Activated T-helper 1 cell treated with anti-CD3 and anti-CD28 coated beads, Interleukin-2, amount 50 U/mL, for 16 hours (primary cell): ENCODE measurements around the gene FBXO5.

ENCODE experiments used
- DNase-seq, 2 donors: peaks; one replicate each; pipeline ENCODE4 v3.0.0-alpha.2; 2020; ENCODE audit warnings: low read depth in 1 of 2, low spot score in 1 of 2

The FBXO5 gene

DNA sequence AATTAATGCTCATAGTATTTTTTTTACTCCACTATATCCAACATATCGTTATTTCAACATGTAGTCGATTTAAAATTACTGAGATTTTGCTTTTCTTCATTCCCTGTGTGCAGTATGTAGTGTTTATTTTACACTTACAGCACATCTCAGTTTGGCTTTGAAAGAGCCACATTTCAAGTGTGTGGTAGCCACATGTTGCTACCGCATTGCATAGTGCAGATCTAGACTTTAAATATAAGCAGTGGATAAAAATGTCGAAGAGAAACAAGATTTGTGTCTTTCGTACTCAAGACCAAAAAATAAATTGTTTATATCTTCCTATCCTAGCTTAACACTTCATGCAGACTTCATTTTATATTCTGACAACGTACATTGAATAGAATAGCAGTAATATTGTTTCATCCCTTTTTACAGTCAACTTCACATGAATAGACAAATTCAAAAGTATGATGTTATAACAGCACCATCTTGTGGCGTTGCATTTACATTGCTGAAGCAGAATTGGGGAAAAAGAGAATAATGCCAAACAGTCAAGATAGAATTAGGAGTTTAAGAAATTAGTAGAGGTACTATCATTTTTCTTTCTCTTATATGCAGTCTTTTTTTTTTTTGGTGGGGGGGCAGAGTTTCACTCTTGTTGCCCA is 29.9 kb downstream of the FBXO5 start:
- DNase-seq = no peak

GRCh38 chr6:152952045-152952444 is 30.8 kb downstream of the FBXO5 start:
- no peak for DNase-seq

DNA sequence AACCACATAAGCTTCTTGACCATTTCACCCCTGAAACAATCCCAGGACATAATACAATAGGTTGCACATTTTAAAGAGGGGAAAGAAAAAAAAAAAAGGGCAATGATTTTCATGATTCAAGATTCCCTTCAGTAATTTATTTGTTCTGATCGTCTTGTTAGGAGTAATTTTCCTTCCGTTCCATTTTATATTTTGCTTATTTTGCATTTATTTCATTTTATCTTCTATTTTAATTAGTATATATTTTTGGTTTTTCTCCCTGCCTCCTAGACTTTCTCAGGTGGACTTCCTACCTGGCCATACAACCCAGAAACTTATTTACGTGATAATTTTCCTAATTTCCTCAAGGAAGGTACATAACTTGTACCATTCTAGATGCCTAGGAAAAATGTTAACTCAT is 32.6 kb downstream of the FBXO5 start:
- no peak for DNase-seq

GRCh38 chr6:152948150-152948768 is 34.6 kb downstream of the FBXO5 start:
- DNase-seq = no peak

DNA sequence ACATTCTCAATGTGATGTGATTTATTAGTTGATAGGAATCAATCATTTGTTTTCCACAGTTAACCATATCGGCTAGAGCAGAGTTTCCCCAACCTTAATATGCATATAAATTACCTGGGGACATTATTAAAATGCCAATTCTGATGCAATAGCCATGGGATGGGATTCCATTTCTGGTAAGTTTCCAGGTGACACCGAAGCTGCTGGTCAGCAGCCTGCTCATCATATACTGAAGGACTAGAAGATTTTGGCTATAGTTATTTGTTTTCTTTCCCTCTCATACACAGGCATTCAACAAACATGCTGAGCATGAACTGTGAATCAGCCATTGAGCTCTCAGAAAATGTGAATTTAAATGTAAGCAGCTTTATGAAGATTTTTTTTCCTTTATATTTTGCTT is 35.8 kb downstream of the FBXO5 start:
- DNase-seq = no peak

DNA sequence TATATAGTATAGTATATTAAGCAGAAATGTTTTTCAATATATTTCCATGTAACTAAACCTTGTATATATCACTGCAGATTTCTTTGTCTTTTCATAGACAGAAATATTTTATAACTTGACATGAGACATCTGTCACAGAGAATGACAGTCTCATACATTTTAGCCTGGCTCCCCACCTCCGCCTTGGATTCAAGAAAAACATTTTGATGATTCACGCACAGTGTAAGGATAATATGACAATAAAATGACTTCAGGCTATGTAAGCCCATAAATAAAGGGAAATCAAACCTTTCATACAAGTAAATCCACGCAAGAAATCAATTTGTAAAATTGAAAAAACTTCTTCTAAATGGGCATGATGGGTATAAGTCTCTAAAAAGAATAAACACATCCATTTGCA is 36.4 kb downstream of the FBXO5 start:
- no peak for DNase-seq

- no peak for DNase-seq
Measured at GRCh38 chr6:152943260-152943897, 39.5 kb downstream of the FBXO5 start.

GRCh38 chr6:152942319-152942869 is 40.4 kb downstream of the FBXO5 start:
- no peak for DNase-seq

DNA sequence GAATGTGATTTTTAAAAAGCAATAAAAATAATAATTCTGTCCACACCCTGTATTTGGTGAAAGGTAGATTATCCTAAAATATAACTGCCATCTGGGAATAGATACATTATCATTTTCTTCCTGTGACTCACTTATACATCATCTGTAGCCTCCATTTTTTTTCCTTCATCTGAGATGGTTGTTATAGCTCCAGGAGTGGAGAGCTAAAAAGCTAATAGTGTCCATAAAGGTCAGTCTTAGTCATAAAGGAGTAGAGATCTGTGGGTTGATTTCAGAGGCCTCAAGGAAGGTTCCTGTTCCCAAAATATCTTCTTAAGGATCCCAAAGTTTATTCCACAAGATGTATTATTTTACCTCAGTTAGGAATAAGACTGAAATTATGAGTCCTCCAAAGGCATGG is 41.1 kb downstream of the FBXO5 start:
- DNase-seq = no peak

GRCh38 chr6:152932865-152933264 is 50.0 kb downstream of the FBXO5 start:
- DNase-seq = no peak

- no peak for DNase-seq
Measured at GRCh38 chr6:152922706-152923105, 60.1 kb downstream of the FBXO5 start.
